HL-60/S4 treated with retinoic acid at 250 ng/mL for 4 days and 3 days (cell line): ENCODE data around the gene SCN8A.

Experiments used
- in situ Hi-C: fragments of 300-500 bp; cut with MboI; formaldehyde crosslinking; loops from 2 replicates; pipeline ENCODE4 v1.7.0; 2022; ENCODE audit warnings: low sequenced_read_pairs

The SCN8A gene

GRCh38 chr12:51846911-51847642, 256.0 kb downstream of the SCN8A start:
- in situ Hi-C loops, result loop anchor here (25.0 kb wide), 1 partner anchor 410 kb away; no protein-coding TSS in a partner anchor

GRCh38 chr12:51847643-51848325, 256.8 kb downstream of the SCN8A start:
- in situ Hi-C loops, result loop anchor here (25.0 kb wide), 1 partner anchor 410 kb away; no protein-coding TSS in a partner anchor

GRCh38 chr12:51848326-51848727, 257.3 kb downstream of the SCN8A start, which contains the start of gene FIGNL2:
TSS of gene FIGNL2 (minus strand) at chr12:51848718. CDS start at chr12:51822413, 26,305 bp downstream.
- in situ Hi-C loops, result loop anchor here (25.0 kb wide), 1 partner anchor 411 kb away; no protein-coding TSS in a partner anchor

GRCh38 chr12:51848841-51849735, 258.1 kb downstream of the SCN8A start:
- in situ Hi-C loops, result loop anchor here (25.0 kb wide), 1 partner anchor 412 kb away; no protein-coding TSS in a partner anchor

GRCh38 chr12:51850081-51850964, 259.3 kb downstream of the SCN8A start:
- in situ Hi-C loops, result no loop called here

GRCh38 chr12:51850965-51851299, 259.9 kb downstream of the SCN8A start:
- in situ Hi-C loops, result no loop called here

GRCh38 chr12:51851413-51852124, 260.5 kb downstream of the SCN8A start:
- in situ Hi-C loops, result no loop called here

GRCh38 chr12:51852404-51853137, 261.5 kb downstream of the SCN8A start:
- in situ Hi-C loops, result no loop called here

- in situ Hi-C loops, result no loop called here
Measured at GRCh38 chr12:51855586-51856428, 264.8 kb downstream of the SCN8A start.

- in situ Hi-C loops, result no loop called here
Measured at GRCh38 chr12:51860986-51861385, 270.0 kb downstream of the SCN8A start.
